SK-N-SH (cell line): ENCODE results near the gene AP4E1.

Experiments used
- RFX5 ChIP-seq: IDR thresholded peaks from 2 replicates; pipeline ENCODE4 v1.6.1; 2012; ENCODE audit warnings: mild to moderate bottlenecking, improper control_type of control experiment, low read length
- TCF12 ChIP-seq: IDR thresholded peaks from 2 replicates; pipeline ENCODE4 v1.4.0; 2012
- TF ChIP-seq, protein P1 (sequence below): fragments of 200-600 bp; sonication (generic); IDR thresholded peaks from 2 replicates; pipeline ENCODE4 v1.6.1; 2017; ENCODE audit warnings: antibody characterized with exemption, mild to moderate bottlenecking, moderate library complexity

DNA sequence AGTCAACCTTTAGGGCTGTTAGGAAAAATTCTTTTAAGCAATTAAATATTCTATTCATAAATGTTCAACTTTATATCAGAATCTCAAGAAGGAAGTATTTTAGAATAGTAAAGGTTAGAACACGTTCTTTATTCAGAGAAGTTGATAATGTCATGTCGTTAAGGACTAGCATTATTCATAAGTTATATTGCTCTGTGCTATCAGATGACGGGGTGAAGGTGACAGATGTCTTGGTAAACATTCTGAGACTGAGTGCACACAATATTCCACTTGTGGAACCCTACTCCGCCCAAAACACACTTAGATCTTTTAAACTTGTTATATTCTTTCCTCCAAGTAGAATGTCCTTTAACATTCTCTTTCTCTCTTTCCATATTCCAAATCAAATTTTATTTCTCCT is 7.9 kb downstream of the AP4E1 start:
- no peak for TF ChIP-seq RFX5
- no peak for TF ChIP-seq TCF12
- TF ChIP-seq, protein P1, sequence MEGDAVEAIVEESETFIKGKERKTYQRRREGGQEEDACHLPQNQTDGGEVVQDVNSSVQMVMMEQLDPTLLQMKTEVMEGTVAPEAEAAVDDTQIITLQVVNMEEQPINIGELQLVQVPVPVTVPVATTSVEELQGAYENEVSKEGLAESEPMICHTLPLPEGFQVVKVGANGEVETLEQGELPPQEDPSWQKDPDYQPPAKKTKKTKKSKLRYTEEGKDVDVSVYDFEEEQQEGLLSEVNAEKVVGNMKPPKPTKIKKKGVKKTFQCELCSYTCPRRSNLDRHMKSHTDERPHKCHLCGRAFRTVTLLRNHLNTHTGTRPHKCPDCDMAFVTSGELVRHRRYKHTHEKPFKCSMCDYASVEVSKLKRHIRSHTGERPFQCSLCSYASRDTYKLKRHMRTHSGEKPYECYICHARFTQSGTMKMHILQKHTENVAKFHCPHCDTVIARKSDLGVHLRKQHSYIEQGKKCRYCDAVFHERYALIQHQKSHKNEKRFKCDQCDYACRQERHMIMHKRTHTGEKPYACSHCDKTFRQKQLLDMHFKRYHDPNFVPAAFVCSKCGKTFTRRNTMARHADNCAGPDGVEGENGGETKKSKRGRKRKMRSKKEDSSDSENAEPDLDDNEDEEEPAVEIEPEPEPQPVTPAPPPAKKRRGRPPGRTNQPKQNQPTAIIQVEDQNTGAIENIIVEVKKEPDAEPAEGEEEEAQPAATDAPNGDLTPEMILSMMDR: no peak
